Right cardiac atrium (tissue), 5 donors: ENCODE measurements around the gene EPSTI1. TPM values are rescaled to one million over a fixed set of nuclear protein-coding genes. Genes with fewer than 3 reads are reported as not detected.

ENCODE experiments used
- ATAC-seq, 2 donors: fragments of 200-7000 bp; cut with Tn5 transposase; one replicate each; pipeline versions ENCODE4 v1.8.0 to v1.9.1; 2020; ENCODE audit warnings: moderate library complexity in 2 of 2, mild to moderate bottlenecking in 1 of 2
- DNase-seq, 3 donors: peaks; one replicate each; pipeline ENCODE4 v3.0.0-alpha.2; 2020
- H3K27ac ChIP-seq: one replicate; pipeline ENCODE4 v1.5.1; 2013; ENCODE audit warnings: mild to moderate bottlenecking, low read length, control low read depth, moderate library complexity
- H3K27me3 ChIP-seq: one replicate; pipeline ENCODE4 v1.6.1; 2013; ENCODE audit not compliant: control insufficient read depth, insufficient read depth
- H3K4me1 ChIP-seq: one replicate; pipeline ENCODE4 v1.6.1; 2013; ENCODE audit warnings: low read length; ENCODE audit not compliant: control insufficient read depth, insufficient read depth
- H3K4me3 ChIP-seq: one replicate; pipeline ENCODE4 v1.5.1; 2013; ENCODE audit warnings: low read length, control low read depth
- H3K9me3 ChIP-seq: one replicate; pipeline ENCODE4 v1.6.1; 2013; ENCODE audit warnings: low read length; ENCODE audit not compliant: control insufficient read depth
- WGBS: extraction: QIAGEN DNeasy Blood & Tissue Kit; methylation state at CpG from one replicate; pipeline ENCODE4 v1.1.7; 2013; 5-methylcytosine and 5-hydroxymethylcytosine counted together
- intact Hi-C, 4 donors: fragments of 100-400 bp; cut with DNase I; formaldehyde crosslinking; loops; one replicate each; pipeline versions ENCODE4 v1.11.0 to v1.14.0; 2022 to 2023
- polyA plus RNA-seq: library from polyadenylated mRNA; stranded (reverse); fragments of 200-250 nt; gene quantifications from one replicate; pipeline ENCODE4 v1.2.3, GENCODE V29; 2013
- total RNA-seq, 4 donors: library from RNA; stranded (reverse); fragmentation: NEBNext Ultra II Directional; extraction: Animal tissue kit (Norgen Biotek cat#: 25700); gene quantifications; one replicate each; pipeline ENCODE4 v1.2.1, GENCODE V29; 2021
- donor health status: healthy with polysubstance abuse.
- donor health status: DM: no; HTN: yes; CAD: no.
- donor health status: DM: no; HTN: no; CAD: no.
- donor health status: DM: no; HTN: yes; CAD: no; lungs with severe emphysema.
- donor health status: DM: yes; HTN: yes; CAD: no.

The EPSTI1 gene
- total and polyA plus RNA-seq, 5 donors: 1.8 to 8.5 (median 4.8) TPM

DNA sequence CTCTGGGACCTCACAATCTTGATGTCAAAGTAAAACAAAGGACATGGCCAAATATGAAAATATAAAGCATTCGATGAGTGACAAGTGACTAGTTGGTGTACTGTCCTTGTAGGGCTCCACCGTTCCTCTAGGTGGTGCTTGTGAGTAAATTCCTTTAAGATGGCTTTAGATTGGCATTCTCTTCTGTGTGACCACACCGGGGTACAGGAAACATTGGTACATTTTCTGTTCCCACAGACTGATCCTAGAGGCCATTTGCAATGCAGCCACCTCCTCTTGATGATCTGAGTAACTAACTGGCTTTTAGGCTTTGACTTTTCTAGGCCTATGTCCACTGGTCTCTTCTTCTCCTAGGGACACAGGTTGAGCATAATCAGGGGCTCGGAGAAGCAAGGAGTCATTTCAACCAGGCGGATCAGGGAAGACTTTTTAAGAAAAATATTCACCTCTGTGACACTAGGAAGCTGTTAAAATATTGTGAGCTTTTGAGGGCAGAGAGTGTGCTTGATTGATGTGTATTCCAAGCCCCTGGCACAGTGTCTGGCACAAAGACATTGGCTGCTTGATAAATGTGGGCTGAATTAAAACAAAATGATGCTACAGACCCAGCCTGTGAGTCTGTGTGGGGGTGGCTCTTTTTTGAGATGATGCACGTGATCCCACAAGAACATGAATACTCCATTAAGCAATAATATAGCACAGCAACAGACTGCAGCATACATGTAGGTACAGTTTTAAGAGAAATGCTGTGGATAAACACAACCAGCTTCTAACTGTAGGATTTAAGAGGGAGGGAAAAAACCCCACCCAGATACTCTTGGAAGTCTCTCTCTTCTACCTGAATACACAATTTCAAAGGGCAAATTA, 21.0 kb downstream of the EPSTI1 start:
- no peaks in the 10 kb centered on the region for H3K9me3 ChIP-seq
- WGBS: 63% methylated on average over 6 of the region's 6 CpGs
- H3K27ac ChIP-seq: no peak overlapping the region
- peak; percentile 50 to 53 for ATAC-seq
- H3K27me3 ChIP-seq: no peaks in the 10 kb centered on the region
- peaks cover 2% of the 10 kb centered on the region for H3K4me1 ChIP-seq
- no peak for DNase-seq
- H3K4me3 ChIP-seq: no peak overlapping the region
- intact Hi-C loops: no loop called here

DNA sequence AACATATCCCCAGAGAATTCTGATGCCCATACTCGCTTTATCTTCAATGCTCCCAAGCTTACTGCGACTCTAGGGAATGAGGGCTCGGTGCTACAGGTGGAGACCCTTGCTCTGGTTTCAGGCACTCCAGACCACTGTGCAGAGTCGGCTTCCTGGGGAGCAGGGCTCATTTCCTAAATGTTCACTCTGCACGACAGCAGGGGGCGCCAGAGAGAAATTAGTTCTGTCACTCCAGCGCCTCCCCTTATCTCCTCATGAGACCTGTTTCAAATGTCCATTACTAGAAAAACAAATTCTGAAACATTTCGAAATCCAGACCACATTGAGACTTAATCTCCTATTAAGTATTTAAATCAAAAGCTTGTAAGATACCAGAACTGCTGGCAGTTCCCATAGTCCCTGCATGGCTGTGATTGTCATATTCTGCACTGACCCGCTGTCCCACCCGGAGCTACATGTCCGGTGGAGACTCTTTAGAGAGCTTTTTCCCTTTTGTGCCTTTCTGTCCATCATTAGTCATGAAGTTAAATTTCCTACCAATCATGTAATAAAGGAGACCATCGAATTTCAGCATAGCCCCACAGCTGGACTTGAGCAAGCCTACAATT, 22.4 kb downstream of the EPSTI1 start:
- WGBS: 50% methylated on average over 12 of the region's 12 CpGs
- Histone ChIP-seq H3K27ac (no peak overlapping the region), H3K27me3 (no peaks in the 10 kb centered on the region), H3K4me3 (no peak overlapping the region), H3K4me1 (peaks cover 2% of the 10 kb centered on the region), H3K9me3 (no peaks in the 10 kb centered on the region)
- DNase-seq (peak; percentile 79 to 90 (median 88)), ATAC-seq (peak; percentile 83 to 88)
- intact Hi-C loops: loop anchor here in 1 of 4 donors (5.0 to 10.0 kb wide), 2 partner anchors 75 to 838 kb away; no protein-coding TSS in a partner anchor

DNA sequence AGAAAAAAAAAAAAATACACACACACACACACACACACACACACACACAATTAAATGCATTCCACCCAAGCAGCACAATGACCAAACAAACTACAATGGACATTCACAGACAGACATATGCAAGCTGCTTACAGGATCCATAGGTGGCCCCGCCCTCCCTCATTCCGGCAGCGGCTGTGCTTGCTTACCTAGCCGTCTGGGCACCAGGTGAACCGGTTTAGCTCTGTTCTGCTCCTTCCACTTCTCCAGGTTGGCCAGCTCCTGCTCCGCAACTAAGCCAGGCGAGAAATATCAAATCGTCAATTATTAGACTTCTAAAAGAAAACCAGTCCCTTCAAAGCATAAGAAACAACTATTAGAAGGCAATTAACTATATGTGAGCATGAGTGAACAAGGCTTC, 23.1 kb downstream of the EPSTI1 start:
- WGBS: 90% methylated on average over 8 of the region's 8 CpGs
- Histone ChIP-seq H3K4me1 (peaks cover 2% of the 10 kb centered on the region), H3K4me3 (no peak overlapping the region), H3K27ac (no peak overlapping the region), H3K9me3 (no peaks in the 10 kb centered on the region), H3K27me3 (no peaks in the 10 kb centered on the region)
- intact Hi-C loops: loop anchor here in 1 of 4 donors (5.0 to 10.0 kb wide), 2 partner anchors 74 to 838 kb away; no protein-coding TSS in a partner anchor
- DNase-seq: peak in 1 of 3 donors; percentile 41
- no peak for ATAC-seq

DNA sequence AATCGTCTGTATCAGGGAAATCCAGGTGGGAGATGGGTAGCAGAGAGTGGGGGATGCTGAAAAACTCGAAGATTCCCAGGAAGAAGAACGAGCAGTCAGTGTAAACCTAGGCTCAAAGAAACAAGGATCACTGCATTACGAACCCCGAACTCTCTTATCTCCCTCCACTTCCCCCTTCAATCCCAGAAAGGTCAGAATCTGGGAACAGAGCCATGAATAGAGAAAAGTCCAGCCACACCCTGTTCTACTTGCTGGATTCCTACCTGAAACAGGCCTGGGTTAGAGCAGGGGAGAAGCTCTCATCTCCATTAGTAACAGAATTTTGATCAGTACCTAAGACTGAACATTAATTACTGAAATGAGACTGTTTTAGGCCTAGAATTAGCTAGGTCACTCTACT, 24.4 kb downstream of the EPSTI1 start:
- Histone ChIP-seq H3K4me1 (peaks cover 2% of the 10 kb centered on the region), H3K9me3 (no peaks in the 10 kb centered on the region), H3K27ac (peak overlapping the region; percentile 51), H3K4me3 (no peak overlapping the region), H3K27me3 (no peaks in the 10 kb centered on the region)
- intact Hi-C loops: loop anchor here in 1 of 4 donors (5.0 to 10.0 kb wide), 2 partner anchors 73 to 840 kb away; no protein-coding TSS in a partner anchor
- 53% methylated on average over 5 of the region's 5 CpGs for WGBS
- no peak for DNase-seq
- peak; percentile 80 to 91 for ATAC-seq

GRCh38 chr13:42965281-42965680, 26.8 kb downstream of the EPSTI1 start:
- DNase-seq: no peak
- no peak overlapping the region for H3K27ac ChIP-seq
- no peak overlapping the region for H3K4me3 ChIP-seq
- no peaks in the 10 kb centered on the region for H3K9me3 ChIP-seq
- H3K27me3 ChIP-seq: no peaks in the 10 kb centered on the region
- intact Hi-C loops: loop anchor here in 1 of 4 donors (5.0 to 10.0 kb wide), 2 partner anchors 70 to 842 kb away; no protein-coding TSS in a partner anchor
- no peaks in the 10 kb centered on the region for H3K4me1 ChIP-seq
- no peak for ATAC-seq
- 70% methylated on average over 2 of the region's 2 CpGs for WGBS

DNA sequence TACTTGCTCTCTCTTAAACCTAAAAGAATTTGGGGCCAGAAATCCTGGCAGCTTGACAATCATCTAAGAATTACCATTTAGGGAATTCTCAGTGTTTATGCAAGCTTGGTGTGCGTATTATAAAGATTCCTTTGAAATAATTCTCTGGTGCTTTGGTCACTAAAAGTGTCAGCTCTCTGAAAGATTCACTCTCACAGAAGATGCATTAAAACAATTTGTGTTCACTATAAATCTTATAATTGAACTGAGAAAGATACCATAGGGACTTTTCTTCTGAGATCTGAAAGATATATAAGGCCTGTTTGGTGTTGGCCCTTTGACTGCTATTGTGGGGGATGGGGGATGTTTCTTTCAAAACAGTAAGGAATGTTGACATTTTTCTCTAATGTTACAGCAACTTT, 27.3 kb downstream of the EPSTI1 start:
- 95% methylated on average over 1 of the region's 1 CpG for WGBS
- no peak for ATAC-seq
- H3K4me1 ChIP-seq: no peaks in the 10 kb centered on the region
- no peak for DNase-seq
- intact Hi-C loops: loop anchor here in 1 of 4 donors (5.0 to 10.0 kb wide), 2 partner anchors 70 to 843 kb away; no protein-coding TSS in a partner anchor
- H3K27ac ChIP-seq: no peak overlapping the region
- H3K27me3 ChIP-seq: no peaks in the 10 kb centered on the region
- no peak overlapping the region for H3K4me3 ChIP-seq
- no peaks in the 10 kb centered on the region for H3K9me3 ChIP-seq

DNA sequence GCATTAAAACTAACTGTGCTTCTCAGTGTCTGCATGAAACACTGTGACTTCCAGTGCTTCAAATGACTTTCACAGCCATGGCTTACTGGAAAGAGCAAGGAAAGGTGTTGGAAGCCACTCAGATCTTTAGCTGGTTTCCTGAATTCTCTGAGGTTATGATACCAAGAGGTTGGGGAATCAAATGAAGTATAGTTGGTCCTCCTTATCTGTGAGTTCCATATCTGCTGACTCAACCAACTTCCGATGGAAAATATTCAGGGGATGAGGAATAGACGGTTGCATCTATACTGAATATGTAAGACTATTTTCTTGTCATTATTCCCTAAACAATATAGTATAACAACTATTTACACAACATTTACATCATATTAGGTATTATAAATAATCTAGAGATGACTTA, 32.4 kb downstream of the EPSTI1 start:
- 76% methylated on average over 2 of the region's 2 CpGs for WGBS
- intact Hi-C loops: loop anchor here in 1 of 4 donors (10.0 kb wide), 1 partner anchor 65 kb away; no protein-coding TSS in a partner anchor
- H3K4me1 ChIP-seq: no peaks in the 10 kb centered on the region
- no peak overlapping the region for H3K4me3 ChIP-seq
- H3K27me3 ChIP-seq: no peaks in the 10 kb centered on the region
- ATAC-seq (no peak), DNase-seq (no peak)
- H3K9me3 ChIP-seq: no peaks in the 10 kb centered on the region
- no peak overlapping the region for H3K27ac ChIP-seq

- intact Hi-C loops: no loop called here
- no peaks in the 10 kb centered on the region for H3K27me3 ChIP-seq
- no peaks in the 10 kb centered on the region for H3K4me1 ChIP-seq
- DNase-seq (no peak), ATAC-seq (no peak)
- no peaks in the 10 kb centered on the region for H3K9me3 ChIP-seq
- WGBS: 94% methylated on average over 2 of the region's 2 CpGs
- H3K4me3 ChIP-seq: no peak overlapping the region
- no peak overlapping the region for H3K27ac ChIP-seq
Observed at GRCh38 chr13:42957881-42958280, 34.2 kb downstream of the EPSTI1 start.

DNA sequence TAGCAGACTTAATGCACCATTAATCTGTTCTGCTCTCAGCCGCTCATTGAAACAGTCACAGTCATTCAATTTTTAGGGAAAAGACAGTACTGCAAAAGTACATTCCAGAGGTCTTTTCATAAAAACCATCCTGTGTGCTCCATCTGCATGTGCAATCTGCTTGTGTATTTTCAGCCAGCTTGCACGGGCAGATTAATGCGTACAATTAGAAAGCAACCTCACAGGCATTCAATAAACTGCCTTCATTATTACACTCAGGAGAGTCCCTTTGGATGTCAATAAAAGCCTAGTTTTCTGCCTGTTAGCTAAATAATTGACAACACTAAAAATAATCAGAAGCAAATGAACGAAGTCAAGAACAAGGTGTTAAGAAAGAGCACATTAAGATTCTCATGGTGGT, 41.9 kb downstream of the EPSTI1 start:
- DNase-seq: no peak
- Histone ChIP-seq H3K27ac (no peak overlapping the region), H3K4me1 (no peaks in the 10 kb centered on the region), H3K9me3 (no peaks in the 10 kb centered on the region), H3K4me3 (no peak overlapping the region), H3K27me3 (no peaks in the 10 kb centered on the region)
- WGBS: 92% methylated on average over 4 of the region's 4 CpGs
- no peak for ATAC-seq
- intact Hi-C loops: no loop called here

DNA sequence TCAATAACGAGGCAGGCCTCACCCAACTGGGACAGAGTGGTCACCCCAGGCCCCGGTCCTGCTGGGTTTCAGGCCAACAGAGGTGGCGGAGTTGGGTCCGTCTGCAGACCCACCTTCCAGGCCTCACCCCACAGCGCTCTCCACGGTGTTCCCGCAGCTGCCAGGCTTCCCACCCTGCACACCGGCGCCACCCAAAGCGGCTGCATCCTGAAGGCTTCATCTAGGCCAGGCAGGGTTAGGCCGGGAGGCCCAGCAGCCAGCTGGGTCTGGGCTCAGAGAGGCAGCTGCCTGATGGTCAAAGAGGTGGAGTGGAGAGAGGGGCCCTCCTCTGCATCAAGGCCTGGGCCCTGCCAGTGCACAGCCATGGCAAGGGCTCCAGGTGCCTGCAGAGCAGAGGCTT, 44.1 kb downstream of the EPSTI1 start:
- 98% methylated on average over 11 of the region's 11 CpGs for WGBS
- H3K4me1 ChIP-seq: no peaks in the 10 kb centered on the region
- intact Hi-C loops: no loop called here
- no peak for DNase-seq
- H3K27me3 ChIP-seq: no peaks in the 10 kb centered on the region
- no peak overlapping the region for H3K4me3 ChIP-seq
- no peak for ATAC-seq
- no peaks in the 10 kb centered on the region for H3K9me3 ChIP-seq
- H3K27ac ChIP-seq: no peak overlapping the region

GRCh38 chr13:42946927-42947326, 45.1 kb downstream of the EPSTI1 start:
- ATAC-seq: peak in 1 of 2 donors; percentile 36

More at GRCh38 chr13:42946927-42947326, 45.1 kb downstream of the EPSTI1 start:
- H3K9me3 ChIP-seq: no peaks in the 10 kb centered on the region
- no peak for DNase-seq
- H3K27me3 ChIP-seq: no peaks in the 10 kb centered on the region
- intact Hi-C loops: no loop called here
- no peaks in the 10 kb centered on the region for H3K4me1 ChIP-seq
- H3K27ac ChIP-seq: no peak overlapping the region
- no peak overlapping the region for H3K4me3 ChIP-seq
- 67% methylated on average over 1 of the region's 1 CpG for WGBS
